MM.1S (cell line): ENCODE results near the gene FOXJ1.

Experiments used
- DNase-seq: peaks from one replicate; pipeline ENCODE4 v3.0.0-alpha.2; 2015
- H2AFZ ChIP-seq: fragments of 300-600 bp; sonication (generic); 2 replicates; pipeline ENCODE4 v1.6.0; 2016; ENCODE audit warnings: antibody characterized with exemption, low read length
- H3F3A ChIP-seq: fragments of 300-600 bp; sonication (generic); 2 replicates; pipeline ENCODE4 v1.6.1; 2016; ENCODE audit warnings: mild to moderate bottlenecking, antibody characterized with exemption, low read length, moderate library complexity, mixed read lengths; ENCODE audit not compliant: insufficient read depth
- H3K27ac ChIP-seq: fragments of 300-600 bp; sonication (generic); 2 replicates; pipeline ENCODE4 v1.5.1; 2016; ENCODE audit warnings: mild to moderate bottlenecking, low read length
- H3K27me3 ChIP-seq: fragments of 300-600 bp; sonication (generic); replicated peaks from 2 replicates; pipeline ENCODE4 v1.6.0; 2016; ENCODE audit warnings: low read length; ENCODE audit not compliant: insufficient read depth
- H3K36me3 ChIP-seq: fragments of 300-600 bp; sonication (generic); replicated peaks from 2 replicates; pipeline ENCODE4 v1.6.1; 2016; ENCODE audit warnings: mild to moderate bottlenecking, low read length, mixed read lengths; ENCODE audit not compliant: insufficient read depth
- H3K4me1 ChIP-seq: fragments of 300-600 bp; sonication (generic); 2 replicates; pipeline ENCODE4 v1.6.1; 2016; ENCODE audit warnings: low read length, mixed read lengths
- H3K4me2 ChIP-seq: fragments of 300-600 bp; sonication (generic); 2 replicates; pipeline ENCODE4 v1.6.0; 2016; ENCODE audit warnings: low read depth, low read length
- H3K4me3 ChIP-seq: fragments of 300-600 bp; sonication (generic); 2 replicates; pipeline ENCODE4 v1.5.1; 2016; ENCODE audit warnings: low read length, mixed read lengths
- H3K79me2 ChIP-seq: fragments of 300-600 bp; sonication (generic); 2 replicates; pipeline ENCODE4 v1.6.1; 2016; ENCODE audit warnings: mixed run types, low read length, mixed read lengths
- H3K9ac ChIP-seq: fragments of 300-600 bp; sonication (generic); 2 replicates; pipeline ENCODE4 v1.6.1; 2016; ENCODE audit warnings: low read length, mixed read lengths
- H3K9me2 ChIP-seq: fragments of 300-600 bp; sonication (generic); replicated peaks from 2 replicates; pipeline ENCODE4 v1.6.1; 2016; ENCODE audit warnings: mild to moderate bottlenecking, low read length, mixed read lengths; ENCODE audit not compliant: insufficient read depth
- H3K9me3 ChIP-seq: fragments of 300-600 bp; sonication (generic); replicated peaks from 2 replicates; pipeline ENCODE4 v1.6.1; 2016; ENCODE audit warnings: mild to moderate bottlenecking, low read length, mixed read lengths; ENCODE audit not compliant: insufficient read depth
- H4K20me1 ChIP-seq: fragments of 300-600 bp; sonication (generic); 2 replicates; pipeline ENCODE4 v1.6.1; 2016; ENCODE audit warnings: mild to moderate bottlenecking, low read length, moderate library complexity, mixed read lengths; ENCODE audit not compliant: insufficient read depth
- CTCF ChIP-seq: fragments of 300-600 bp; sonication (generic); IDR thresholded peaks from 2 replicates; pipeline ENCODE4 v1.5.1; 2016; ENCODE audit warnings: antibody characterized with exemption, low read length, mixed read lengths
- EZH2 ChIP-seq: fragments of 300-600 bp; sonication (generic); optimal IDR thresholded peaks from 2 replicates; pipeline ENCODE3; 2017; ENCODE audit warnings: low read depth, mild to moderate bottlenecking, antibody characterized with exemption, low read length, mixed read lengths
- EZH2phosphoT487 ChIP-seq: fragments of 300-600 bp; sonication (generic); IDR thresholded peaks from 2 replicates; pipeline ENCODE4 v1.6.1; 2018; ENCODE audit warnings: antibody characterized with exemption, low read length

The FOXJ1 gene

GRCh38 chr17:76141212-76142038 is at the start of gene FOXJ1:
Gene FOXJ1 (minus strand): TSS chr17:76141245. CDS start chr17:76140395, 850 bp downstream.
- DNase-seq, result peak; percentile 92
- Histone ChIP-seq H3K9ac (peak within 1 kb of the TSS; percentile 58), H3K4me3 (peak within 1 kb of the TSS; percentile 61), H3K9me2 (no peaks in the 10 kb centered on the region), H3K79me2 (no peaks in the 10 kb centered on the region), H2AFZ (peak within 1 kb of the TSS; percentile 60; the same call in 1 of the 2 replicates), H4K20me1 (no peaks in the 10 kb centered on the region), H3K27ac (no peak within 1 kb of the TSS), H3K36me3 (no peaks in the 10 kb centered on the region), H3K4me1 (peaks cover 26% of the 10 kb centered on the region), H3K9me3 (no peaks in the 10 kb centered on the region), H3K27me3 (peaks cover 27% of the 10 kb centered on the region), H3F3A (peaks cover 7% of the 10 kb centered on the region; the same call in 1 of the 2 replicates), H3K4me2 (peak within 1 kb of the TSS; percentile 86)
- TF ChIP-seq CTCF (no peak), EZH2 (no peak), EZH2phosphoT487 (no peak)

GRCh38 chr17:76189741-76190140 is 48.7 kb upstream of the FOXJ1 start:
- Histone ChIP-seq H3K27me3 (no peaks in the 10 kb centered on the region), H3K9me3 (no peaks in the 10 kb centered on the region), H3K9me2 (no peaks in the 10 kb centered on the region), H3K27ac (no peak overlapping the region), H3K9ac (no peak overlapping the region), H3K79me2 (no peaks in the 10 kb centered on the region), H4K20me1 (no peaks in the 10 kb centered on the region), H3K4me2 (no peak overlapping the region), H3F3A (peaks cover 36% of the 10 kb centered on the region), H3K4me3 (no peak overlapping the region), H3K36me3 (no peaks in the 10 kb centered on the region), H3K4me1 (peaks cover 51% of the 10 kb centered on the region), H2AFZ (no peak overlapping the region)
- DNase-seq, result no peak
- no peak for TF ChIP-seq EZH2
- TF ChIP-seq EZH2phosphoT487, result no peak
- no peak for TF ChIP-seq CTCF

GRCh38 chr17:76189247-76189646 is 48.2 kb upstream of the FOXJ1 start:
- no peak overlapping the region for H3K4me3 ChIP-seq
- peaks cover 36% of the 10 kb centered on the region for H3F3A ChIP-seq
- H3K36me3 ChIP-seq, result no peaks in the 10 kb centered on the region
- no peak overlapping the region for H3K9ac ChIP-seq
- H3K79me2 ChIP-seq, result no peaks in the 10 kb centered on the region
- no peak overlapping the region for H3K27ac ChIP-seq
- no peaks in the 10 kb centered on the region for H3K9me2 ChIP-seq
- TF ChIP-seq EZH2phosphoT487 (no peak), EZH2 (no peak), CTCF (no peak)
- H3K4me2 ChIP-seq, result no peak overlapping the region
- H3K4me1 ChIP-seq, result peaks cover 49% of the 10 kb centered on the region
- no peaks in the 10 kb centered on the region for H3K9me3 ChIP-seq
- H3K27me3 ChIP-seq, result no peaks in the 10 kb centered on the region
- DNase-seq, result no peak
- H4K20me1 ChIP-seq, result no peaks in the 10 kb centered on the region
- H2AFZ ChIP-seq, result no peak overlapping the region
